ENCODE results near the gene YBX1.

The YBX1 gene

GRCh38 chr1:42730988-42731387 is 48.8 kb downstream of the YBX1 start:
- DNase-seq (ENCODE audit: extremely low read depth, low read depth) = no peak

GRCh38 chr1:42731585-42731984 is 49.4 kb downstream of the YBX1 start:
- TF ChIP-seq CTCF (IDR thresholded peaks at IDR 0.05; ENCODE audit: low read depth, low read length) = no peak
- no peak for DNase-seq (ENCODE audit: extremely low read depth, low read depth)

More at GRCh38 chr1:42730988-42731387, 48.8 kb downstream of the YBX1 start:
- TF ChIP-seq CTCF (IDR thresholded peaks at IDR 0.05; ENCODE audit: low read depth, low read length) = no peak

DNA sequence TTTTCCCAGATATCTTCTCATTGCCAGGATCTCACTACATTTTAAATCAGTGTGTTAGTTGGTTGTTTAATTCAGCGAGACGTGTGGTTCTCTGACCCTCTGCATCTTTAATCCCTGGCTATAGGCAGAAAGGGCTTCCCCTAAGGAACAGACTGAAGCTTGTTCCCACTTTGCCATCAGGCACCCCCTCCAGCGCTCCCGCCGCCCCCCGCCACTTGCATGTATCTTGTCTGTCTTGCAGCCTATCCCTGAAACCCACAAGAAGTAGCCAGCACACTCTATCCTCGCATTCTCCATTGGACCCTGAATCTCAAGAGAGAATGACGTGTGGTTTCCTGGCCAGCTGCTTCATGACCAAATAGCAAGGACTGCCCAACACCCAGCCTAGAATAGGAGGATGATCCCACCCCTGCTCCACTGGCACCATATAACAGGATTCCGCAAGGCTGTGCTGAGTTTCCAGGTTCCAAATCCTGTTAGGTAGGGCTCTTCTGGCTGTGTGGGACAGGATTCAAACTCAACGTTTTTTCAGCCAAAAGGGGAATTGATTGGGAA is 50.0 kb downstream of the YBX1 start:
- DNase-seq (ENCODE audit: extremely low read depth, low read depth) = no peak
- no peak for TF ChIP-seq CTCF (IDR thresholded peaks at IDR 0.05; ENCODE audit: low read depth, low read length)

GRCh38 chr1:42733415-42734200 is 51.4 kb downstream of the YBX1 start:
- DNase-seq (ENCODE audit: extremely low read depth, low read depth) = no peak
- TF ChIP-seq CTCF (IDR thresholded peaks at IDR 0.05; ENCODE audit: low read depth, low read length) = no peak

- TF ChIP-seq CTCF (IDR thresholded peaks at IDR 0.05; ENCODE audit: low read depth, low read length) = no peak
- DNase-seq (ENCODE audit: extremely low read depth, low read depth) = no peak
These were observed 52.2 kb downstream of the YBX1 start for GRCh38 chr1:42734201-42735035.

DNA sequence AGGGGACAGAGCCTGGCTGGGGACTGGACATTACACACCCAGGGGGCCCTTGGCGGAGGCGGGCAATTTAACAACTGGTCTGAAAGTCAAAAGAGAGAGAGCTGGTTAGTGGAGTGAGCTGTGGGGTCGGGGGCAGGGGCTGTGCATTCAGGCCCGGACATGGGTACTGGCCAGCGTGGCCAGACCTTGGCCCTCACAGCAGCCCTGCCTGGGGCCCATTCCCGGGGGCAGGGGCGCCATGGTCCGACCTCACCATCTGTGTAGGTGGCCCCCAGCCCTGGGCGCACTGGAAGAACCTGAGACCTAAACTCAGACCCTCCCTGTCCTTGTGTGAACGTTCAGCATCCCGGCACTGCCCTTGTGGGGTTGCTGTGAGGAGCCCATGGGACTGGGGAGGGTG is 52.8 kb downstream of the YBX1 start:
- DNase-seq (ENCODE audit: extremely low read depth, low read depth) = no peak
- TF ChIP-seq CTCF (IDR thresholded peaks at IDR 0.05; ENCODE audit: low read depth, low read length) = no peak
